ENCODE measurements around the gene IL1R1. TPM values are rescaled to one million over a fixed set of nuclear protein-coding genes. Genes with fewer than 3 reads are reported as not detected.
A peak's percentile ranks its signal among the peaks of the same experiment; 100 is the strongest.

Gene IL1R1
- total RNA-seq, 5 donors from 2014 or later (not counting 1 experiment from before 2014, with no cell fraction given) = 0.43 to 4.5 (median 1.7) TPM

- ATAC-seq (replicated peaks in 1 of 4) = peak in 1 of 4 experiments; percentile 40
- H3K4me1 ChIP-seq (ENCODE audit: control insufficient read depth in 1 of 2, extremely low read depth in 1 of 2, insufficient read depth in 2 of 2, low read length in 2 of 2) = peaks cover 0 to 4% of the 10 kb centered on the region in 2 experiments
- no peaks in the 10 kb centered on the region for H3K36me3 Mint-ChIP-seq
- H3K9me3 Mint-ChIP-seq = no peaks in the 10 kb centered on the region
- H3K9me3 ChIP-seq = no peaks in the 10 kb centered on the region
- ChIA-PET CTCF (interaction anchor here in 1 of 2 donors (1.0 kb wide), 1 partner anchor 56 kb away, joined by 3 read pairs; no protein-coding TSS in a partner anchor), POLR2A (no interaction called here)
- peak in 1 of 35 experiments; percentile 19 for DNase-seq
- no peak overlapping the region for H3K4me3 ChIP-seq (ENCODE audit: control insufficient read depth in 1 of 2, extremely low read depth in 1 of 2, low read length in 1 of 2)
- 54% methylated on average over 2 of the region's 5 CpGs for WGBS (ENCODE audit: insufficient coverage)
- H3K27me3 Mint-ChIP-seq = peaks cover 10 to 12% of the 10 kb centered on the region in 2 donors
- H3K36me3 ChIP-seq (ENCODE audit: control insufficient read depth in 2 of 2, extremely low read depth in 1 of 2, insufficient read depth in 1 of 2, low read length in 1 of 2) = no peaks in the 10 kb centered on the region
- H3K4me1 Mint-ChIP-seq = peaks cover 5 to 10% (median 6%) of the 10 kb centered on the region in 3 donors
- no peak overlapping the region for H3K27ac ChIP-seq (ENCODE audit: low read length)
- no peak overlapping the region for H3K4me3 Mint-ChIP-seq
- H3K27ac Mint-ChIP-seq = no peak overlapping the region
- peaks cover 0 to 2% of the 10 kb centered on the region in 2 experiments for H3K27me3 ChIP-seq (replicated peaks in 1 of 2; ENCODE audit: control insufficient read depth in 2 of 2, extremely low read depth in 1 of 2, insufficient read depth in 2 of 2, low read length in 1 of 2)
These were observed 55.0 kb downstream of the IL1R1 start for GRCh38 chr2:102197389-102198137.

GRCh38 chr2:102200539-102200938 lies 58.0 kb downstream of the IL1R1 start:
- no peak overlapping the region for H3K4me3 ChIP-seq (ENCODE audit: control insufficient read depth in 1 of 2, extremely low read depth in 1 of 2, low read length in 1 of 2)
- H3K27ac Mint-ChIP-seq = no peak overlapping the region
- no peak overlapping the region for H3K27ac ChIP-seq (ENCODE audit: low read length)
- WGBS (ENCODE audit: insufficient coverage) = no CpG with 5 or more reads among the region's 1 CpG
- no peak for ATAC-seq (replicated peaks in 1 of 4)
- H3K4me1 ChIP-seq (ENCODE audit: control insufficient read depth in 1 of 2, extremely low read depth in 1 of 2, insufficient read depth in 2 of 2, low read length in 2 of 2) = peaks cover 0 to 4% of the 10 kb centered on the region in 2 experiments
- ChIA-PET POLR2A (interaction anchor here in 1 of 2 donors (0.7 kb wide), 1 partner anchor 53 kb away, joined by 4 read pairs; no protein-coding TSS in a partner anchor), CTCF (interaction anchor here in 1 of 2 donors (1.0 kb wide), 1 partner anchor 126 kb away, joined by 3 read pairs; no protein-coding TSS in a partner anchor)
- H3K27me3 ChIP-seq (replicated peaks in 1 of 2; ENCODE audit: control insufficient read depth in 2 of 2, extremely low read depth in 1 of 2, insufficient read depth in 2 of 2, low read length in 1 of 2) = peaks cover 0 to 2% of the 10 kb centered on the region in 2 experiments
- H3K36me3 ChIP-seq (ENCODE audit: control insufficient read depth in 2 of 2, extremely low read depth in 1 of 2, insufficient read depth in 1 of 2, low read length in 1 of 2) = no peaks in the 10 kb centered on the region
- peaks cover 5 to 10% (median 6%) of the 10 kb centered on the region in 3 donors for H3K4me1 Mint-ChIP-seq
- no peaks in the 10 kb centered on the region for H3K36me3 Mint-ChIP-seq
- no peak for DNase-seq
- H3K9me3 ChIP-seq = no peaks in the 10 kb centered on the region
- H3K9me3 Mint-ChIP-seq = peaks cover 0 to 6% (median 0%) of the 10 kb centered on the region in 3 donors
- peaks cover 6 to 10% of the 10 kb centered on the region in 2 donors for H3K27me3 Mint-ChIP-seq
- H3K4me3 Mint-ChIP-seq = no peak overlapping the region

- Mint-ChIP-seq H3K9me3 (peaks cover 0 to 6% (median 0%) of the 10 kb centered on the region in 3 donors), H3K4me1 (no peaks in the 10 kb centered on the region), H3K4me3 (no peak overlapping the region), H3K27me3 (peaks cover 0 to 3% of the 10 kb centered on the region in 2 donors), H3K27ac (no peak overlapping the region), H3K36me3 (no peaks in the 10 kb centered on the region)
- Histone ChIP-seq H3K4me1 (ENCODE audit: control insufficient read depth in 1 of 2, extremely low read depth in 1 of 2, insufficient read depth in 2 of 2, low read length in 2 of 2) (no peaks in the 10 kb centered on the region), H3K9me3 (no peaks in the 10 kb centered on the region), H3K36me3 (ENCODE audit: control insufficient read depth in 2 of 2, extremely low read depth in 1 of 2, insufficient read depth in 1 of 2, low read length in 1 of 2) (no peaks in the 10 kb centered on the region), H3K27me3 (replicated peaks in 1 of 2; ENCODE audit: control insufficient read depth in 2 of 2, extremely low read depth in 1 of 2, insufficient read depth in 2 of 2, low read length in 1 of 2) (peaks cover 0 to 12% of the 10 kb centered on the region in 2 experiments), H3K27ac (ENCODE audit: low read length) (no peak overlapping the region), H3K4me3 (ENCODE audit: control insufficient read depth in 1 of 2, extremely low read depth in 1 of 2, low read length in 1 of 2) (no peak overlapping the region)
- ATAC-seq (replicated peaks in 1 of 4) (no peak), DNase-seq (no peak)
- CTCF ChIA-PET = interaction anchor here in 1 of 2 donors (0.6 kb wide), 1 partner anchor 1575 kb away, joined by 6 read pairs; no protein-coding TSS in a partner anchor
- POLR2A ChIA-PET = no interaction called here
These were observed 62.1 kb downstream of the IL1R1 start for GRCh38 chr2:102204638-102205037.

DNA sequence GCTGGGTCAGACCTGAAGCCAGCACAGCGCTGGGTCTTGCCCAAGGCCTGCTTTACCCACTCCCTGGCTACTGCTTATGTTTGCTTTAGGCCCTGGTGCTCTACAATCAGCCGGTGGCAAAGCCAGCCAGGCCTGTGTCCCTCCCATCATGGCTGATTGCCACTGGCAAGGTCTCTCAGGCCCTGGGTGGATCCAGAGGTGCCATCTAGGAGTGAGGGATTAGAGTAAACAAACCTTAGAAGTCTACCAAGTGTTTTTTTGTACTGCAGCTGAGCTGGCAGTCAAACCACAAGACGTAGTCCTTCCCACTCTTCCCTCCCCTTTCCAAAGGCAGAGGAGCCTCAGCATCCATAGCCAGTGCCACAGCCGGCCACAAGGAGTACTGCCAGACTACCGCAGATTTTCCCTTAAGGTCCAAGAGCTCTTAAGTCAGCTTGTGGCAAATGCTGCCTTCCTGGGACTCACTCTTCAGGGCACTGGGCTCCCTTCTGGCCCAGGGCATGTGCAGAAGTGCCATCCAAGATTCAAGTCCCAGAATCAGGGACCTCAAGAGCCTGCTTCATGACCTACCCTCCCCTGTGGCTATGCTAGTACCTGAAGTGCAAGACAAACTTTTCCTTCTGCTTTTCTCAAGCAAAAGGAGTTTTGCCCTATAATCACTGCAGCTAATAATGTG lies 64.3 kb downstream of the IL1R1 start:
- no peak overlapping the region for H3K27ac Mint-ChIP-seq

GRCh38 chr2:102208774-102209173 lies 66.2 kb downstream of the IL1R1 start:
- Histone ChIP-seq H3K27ac (ENCODE audit: low read length) (no peak overlapping the region), H3K27me3 (replicated peaks in 1 of 2; ENCODE audit: control insufficient read depth in 2 of 2, extremely low read depth in 1 of 2, insufficient read depth in 2 of 2, low read length in 1 of 2) (peaks cover 0 to 10% of the 10 kb centered on the region in 2 experiments), H3K4me3 (ENCODE audit: control insufficient read depth in 1 of 2, extremely low read depth in 1 of 2, low read length in 1 of 2) (no peak overlapping the region), H3K4me1 (ENCODE audit: control insufficient read depth in 1 of 2, extremely low read depth in 1 of 2, insufficient read depth in 2 of 2, low read length in 2 of 2) (no peaks in the 10 kb centered on the region), H3K36me3 (ENCODE audit: control insufficient read depth in 2 of 2, extremely low read depth in 1 of 2, insufficient read depth in 1 of 2, low read length in 1 of 2) (no peaks in the 10 kb centered on the region), H3K9me3 (no peaks in the 10 kb centered on the region)
- ChIA-PET POLR2A (no interaction called here), CTCF (no interaction called here)
- no peaks in the 10 kb centered on the region for H3K27me3 Mint-ChIP-seq
- no peak for DNase-seq
- peaks cover 0 to 6% (median 0%) of the 10 kb centered on the region in 3 donors for H3K9me3 Mint-ChIP-seq
- no peaks in the 10 kb centered on the region for H3K36me3 Mint-ChIP-seq
- H3K27ac Mint-ChIP-seq = no peak overlapping the region
- H3K4me1 Mint-ChIP-seq = no peaks in the 10 kb centered on the region
- no peak overlapping the region for H3K4me3 Mint-ChIP-seq
- ATAC-seq (replicated peaks in 1 of 4) = no peak

More for the DNA sequence above, 64.3 kb downstream of the IL1R1 start:
- H3K36me3 Mint-ChIP-seq = no peaks in the 10 kb centered on the region
- H3K4me1 Mint-ChIP-seq = no peaks in the 10 kb centered on the region
- H3K36me3 ChIP-seq (ENCODE audit: control insufficient read depth in 2 of 2, extremely low read depth in 1 of 2, insufficient read depth in 1 of 2, low read length in 1 of 2) = no peaks in the 10 kb centered on the region
- H3K27me3 Mint-ChIP-seq = no peaks in the 10 kb centered on the region
- H3K9me3 Mint-ChIP-seq = peaks cover 0 to 6% (median 0%) of the 10 kb centered on the region in 3 donors
- no peak overlapping the region for H3K27ac ChIP-seq (ENCODE audit: low read length)
- ChIA-PET CTCF (no interaction called here), POLR2A (no interaction called here)
- H3K9me3 ChIP-seq = no peaks in the 10 kb centered on the region
- DNase-seq (no peak), ATAC-seq (replicated peaks in 1 of 4) (no peak)
- 71% methylated on average over 4 of the region's 5 CpGs for WGBS (ENCODE audit: insufficient coverage)
- H3K4me1 ChIP-seq (ENCODE audit: control insufficient read depth in 1 of 2, extremely low read depth in 1 of 2, insufficient read depth in 2 of 2, low read length in 2 of 2) = no peaks in the 10 kb centered on the region
- no peak overlapping the region for H3K4me3 ChIP-seq (ENCODE audit: control insufficient read depth in 1 of 2, extremely low read depth in 1 of 2, low read length in 1 of 2)
- H3K4me3 Mint-ChIP-seq = no peak overlapping the region
- peaks cover 0 to 12% of the 10 kb centered on the region in 2 experiments for H3K27me3 ChIP-seq (replicated peaks in 1 of 2; ENCODE audit: control insufficient read depth in 2 of 2, extremely low read depth in 1 of 2, insufficient read depth in 2 of 2, low read length in 1 of 2)

- H3K4me1 Mint-ChIP-seq = no peaks in the 10 kb centered on the region
- no peaks in the 10 kb centered on the region for H3K27me3 Mint-ChIP-seq
- Histone ChIP-seq H3K4me1 (ENCODE audit: control insufficient read depth in 1 of 2, extremely low read depth in 1 of 2, insufficient read depth in 2 of 2, low read length in 2 of 2) (no peaks in the 10 kb centered on the region), H3K4me3 (ENCODE audit: control insufficient read depth in 1 of 2, extremely low read depth in 1 of 2, low read length in 1 of 2) (no peak overlapping the region), H3K9me3 (no peaks in the 10 kb centered on the region), H3K36me3 (ENCODE audit: control insufficient read depth in 2 of 2, extremely low read depth in 1 of 2, insufficient read depth in 1 of 2, low read length in 1 of 2) (no peaks in the 10 kb centered on the region), H3K27me3 (replicated peaks in 1 of 2; ENCODE audit: control insufficient read depth in 2 of 2, extremely low read depth in 1 of 2, insufficient read depth in 2 of 2, low read length in 1 of 2) (peaks cover 0 to 10% of the 10 kb centered on the region in 2 experiments), H3K27ac (ENCODE audit: low read length) (no peak overlapping the region)
- H3K36me3 Mint-ChIP-seq = no peaks in the 10 kb centered on the region
- ATAC-seq (replicated peaks in 1 of 4) = no peak
- H3K9me3 Mint-ChIP-seq = peaks cover 0 to 6% (median 0%) of the 10 kb centered on the region in 3 donors
- POLR2A ChIA-PET = no interaction called here
- no peak for DNase-seq
- WGBS (ENCODE audit: insufficient coverage) = 0% methylated on average over 1 of the region's 1 CpG
- CTCF ChIA-PET = no interaction called here
- H3K27ac Mint-ChIP-seq = no peak overlapping the region
- H3K4me3 Mint-ChIP-seq = no peak overlapping the region
These were observed 66.9 kb downstream of the IL1R1 start for GRCh38 chr2:102209474-102209873.
